H9 (cell line): ENCODE data around the gene M6PR. TPM values are rescaled to one million over a fixed set of nuclear protein-coding genes. Genes with fewer than 3 reads are reported as not detected.

ENCODE experiments used
- DNase-seq: peaks from one replicate; pipeline ENCODE4 v3.0.0-alpha.2; 2017
- H2AFZ ChIP-seq: one replicate; pipeline ENCODE4 v1.6.1; 2013; ENCODE audit warnings: mild to moderate bottlenecking, low read length, control low read depth, moderate library complexity
- H2AK5ac ChIP-seq: 2 replicates; pipeline ENCODE4 v1.6.1; 2013; ENCODE audit warnings: low read length, control low read depth, mixed read lengths; ENCODE audit not compliant: insufficient read length
- H2BK120ac ChIP-seq: one replicate; pipeline ENCODE4 v1.6.1; 2013; ENCODE audit warnings: low read depth, mild to moderate bottlenecking, low read length, control low read depth, inconsistent platforms; ENCODE audit not compliant: poor library complexity, severe bottlenecking
- H2BK12ac ChIP-seq: 2 replicates; pipeline ENCODE4 v1.6.1; 2013; ENCODE audit warnings: low read length, control low read depth, mixed read lengths, low read depth; ENCODE audit not compliant: insufficient read length
- H2BK15ac ChIP-seq: 2 replicates; pipeline ENCODE4 v1.6.1; 2013; ENCODE audit warnings: low read depth, low read length, control low read depth
- H2BK20ac ChIP-seq: one replicate; pipeline ENCODE4 v1.6.1; 2013; ENCODE audit warnings: low read depth, mild to moderate bottlenecking, low read length, control low read depth, inconsistent platforms; ENCODE audit not compliant: poor library complexity, severe bottlenecking
- H2BK5ac ChIP-seq: 2 replicates; pipeline ENCODE4 v1.6.1; 2013; ENCODE audit warnings: low read length, control low read depth, mixed read lengths; ENCODE audit not compliant: insufficient read length
- H3K14ac ChIP-seq: 2 replicates; pipeline ENCODE4 v1.6.1; 2013; ENCODE audit warnings: low read length, control low read depth; ENCODE audit not compliant: insufficient read depth
- H3K18ac ChIP-seq: 2 replicates; pipeline ENCODE4 v1.6.1; 2013; ENCODE audit warnings: low read depth, mild to moderate bottlenecking, mixed read lengths, low read length, control low read depth; ENCODE audit not compliant: insufficient read length
- H3K23ac ChIP-seq: 2 replicates; pipeline ENCODE4 v1.6.1; 2013; ENCODE audit warnings: low read length, control low read depth, mixed read lengths, low read depth; ENCODE audit not compliant: insufficient read length
- H3K23me2 ChIP-seq: 2 replicates; pipeline ENCODE4 v1.6.1; 2013; ENCODE audit warnings: low read depth, mild to moderate bottlenecking, mixed read lengths, low read length, control low read depth; ENCODE audit not compliant: insufficient read length, poor library complexity, severe bottlenecking
- H3K27ac ChIP-seq: 2 replicates; pipeline ENCODE4 v1.5.1; 2013; ENCODE audit warnings: low read length, control low read depth, mixed read lengths, low read depth; ENCODE audit not compliant: insufficient read length
- H3K27me3 ChIP-seq: 2 replicates; pipeline ENCODE4 v1.6.1; 2013; ENCODE audit warnings: low read length, control low read depth, inconsistent platforms; ENCODE audit not compliant: insufficient read depth
- H3K4ac ChIP-seq: 2 replicates; pipeline ENCODE4 v1.6.1; 2013; ENCODE audit warnings: low read depth, mild to moderate bottlenecking, control low read depth, inconsistent platforms, low read length, moderate library complexity
- H3K4me1 ChIP-seq: 2 replicates; pipeline ENCODE4 v1.6.1; 2013; ENCODE audit warnings: low read length, control low read depth, inconsistent platforms; ENCODE audit not compliant: insufficient read depth
- H3K4me2 ChIP-seq: 2 replicates; pipeline ENCODE4 v1.6.1; 2013; ENCODE audit warnings: low read length, control low read depth, mixed read lengths; ENCODE audit not compliant: insufficient read length, insufficient read depth
- H3K56ac ChIP-seq: 2 replicates; pipeline ENCODE4 v1.6.1; 2013; ENCODE audit warnings: low read depth, mild to moderate bottlenecking, mixed read lengths, low read length, control low read depth; ENCODE audit not compliant: insufficient read length
- H3K79me1 ChIP-seq: 2 replicates; pipeline ENCODE4 v1.6.1; 2013; ENCODE audit warnings: low read depth, mild to moderate bottlenecking, moderate library complexity, low read length, control low read depth, inconsistent platforms; ENCODE audit not compliant: insufficient read depth, poor library complexity, severe bottlenecking
- H3K79me2 ChIP-seq: 2 replicates; pipeline ENCODE4 v1.6.1; 2013; ENCODE audit warnings: low read length, control low read depth, inconsistent platforms; ENCODE audit not compliant: insufficient read depth
- H3K9ac ChIP-seq: 2 replicates; pipeline ENCODE4 v1.6.1; 2013; ENCODE audit warnings: low read length, control low read depth, mixed read lengths; ENCODE audit not compliant: insufficient read length; ENCODE audit errors: extremely low read depth
- H3K9me3 ChIP-seq: one replicate; pipeline ENCODE4 v1.6.1; 2013; ENCODE audit warnings: low read depth, low read length, inconsistent platforms; ENCODE audit not compliant: control insufficient read depth
- H3T11ph ChIP-seq: one replicate; pipeline ENCODE4 v1.6.1; 2013; ENCODE audit warnings: mild to moderate bottlenecking, low read length, control low read depth, inconsistent platforms
- H4K20me1 ChIP-seq: one replicate; pipeline ENCODE4 v1.6.1; 2013; ENCODE audit not compliant: control insufficient read depth, insufficient read length, insufficient read depth
- H4K5ac ChIP-seq: 2 replicates; pipeline ENCODE4 v1.6.1; 2013; ENCODE audit warnings: low read depth, mild to moderate bottlenecking, mixed read lengths, low read length, control low read depth; ENCODE audit not compliant: insufficient read length
- H4K8ac ChIP-seq: replicated peaks from 2 replicates; pipeline ENCODE4 v1.6.1; 2013; ENCODE audit warnings: low read length, control low read depth, mixed read lengths, low read depth; ENCODE audit not compliant: insufficient read length
- H4K91ac ChIP-seq: 2 replicates; pipeline ENCODE4 v1.6.1; 2013; ENCODE audit warnings: low read depth, mild to moderate bottlenecking, moderate library complexity, mixed read lengths, low read length, control low read depth; ENCODE audit not compliant: insufficient read length
- H3K27ac Mint-ChIP-seq, 3 experiments: 2 replicates in 2 of 3; 3 replicates in 1 of 3; pipeline ENCODE4 v1.8.0; 2020 to 2021; ENCODE audit warnings: mixed read lengths in 3 of 3, mild to moderate bottlenecking in 1 of 3, moderate library complexity in 1 of 3
- H3K27me3 Mint-ChIP-seq: 2 replicates; pipeline ENCODE4 v1.8.0; 2021; ENCODE audit warnings: low read depth, mild to moderate bottlenecking, moderate library complexity, mixed read lengths
- H3K36me3 Mint-ChIP-seq, 3 experiments: 2 replicates in 2 of 3; 3 replicates in 1 of 3; pipeline ENCODE4 v1.8.0; 2020 to 2021; ENCODE audit warnings: low read depth in 3 of 3, mixed read lengths in 3 of 3; ENCODE audit not compliant: insufficient read depth in 1 of 3
- H3K4me1 Mint-ChIP-seq, 2 experiments: 2 replicates each; pipeline ENCODE4 v1.8.0; 2020; ENCODE audit warnings: mixed read lengths in 2 of 2
- H3K4me3 Mint-ChIP-seq, 2 experiments: 2 replicates in 1 of 2; 3 replicates in 1 of 2; pipeline ENCODE4 v1.8.0; 2020 to 2021; ENCODE audit warnings: mild to moderate bottlenecking in 2 of 2, mixed read lengths in 2 of 2, moderate library complexity in 1 of 2
- H3K9me3 Mint-ChIP-seq, 2 experiments: 2 replicates in 1 of 2; 3 replicates in 1 of 2; pipeline ENCODE4 v1.8.0; 2020; ENCODE audit warnings: mild to moderate bottlenecking in 2 of 2, mixed read lengths in 2 of 2, moderate library complexity in 1 of 2
- CTCF ChIP-seq: fragments of 200-600 bp; sonication (generic); conservative IDR thresholded peaks from 3 replicates; pipeline ENCODE4 v1.8.0; 2021; ENCODE audit warnings: antibody characterized with exemption, mild to moderate bottlenecking
- WGBS: extraction: QIAGEN DNeasy Blood & Tissue Kit; methylation state at CpG from one replicate; pipeline ENCODE4 v1.1.7; 2013; ENCODE audit warnings: missing lambda C conversion rate, low lambda C conversion rate, mixed read lengths; ENCODE audit not compliant: insufficient read length; ENCODE audit errors: extremely low coverage; 5-methylcytosine and 5-hydroxymethylcytosine counted together
- total RNA-seq: library from RNA; stranded (reverse); gene quantifications from 2 replicates; pipeline ENCODE4 v1.2.1, GENCODE V29; 2021

Gene M6PR
- total RNA-seq, 1 experiment from 2014 or later, result 163 TPM

DNA sequence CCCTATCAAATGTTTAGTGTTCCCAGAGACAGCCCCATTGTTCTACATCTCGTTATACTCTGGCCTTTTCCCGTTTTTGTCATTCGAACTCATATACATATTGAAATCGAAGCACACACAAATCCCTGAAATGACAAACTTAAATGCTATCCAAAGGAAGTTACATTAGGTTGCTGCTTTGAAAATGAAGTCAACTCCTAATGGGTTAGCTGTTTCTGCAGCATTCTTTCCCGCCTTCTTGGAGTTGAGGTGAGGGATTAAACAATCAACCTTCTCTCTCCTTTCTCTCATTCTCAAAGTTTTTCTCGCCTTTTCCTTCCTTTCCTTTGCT lies 35.8 kb downstream of the M6PR start:
- no peak for TF ChIP-seq CTCF
- Histone ChIP-seq H3K79me1 (no peaks in the 10 kb centered on the region), H4K8ac (no peak overlapping the region), H3K79me2 (peaks cover 36% of the 10 kb centered on the region), H2AFZ (no peak overlapping the region), H3K9me3 (no peaks in the 10 kb centered on the region), H3K23me2 (peaks cover 5% of the 10 kb centered on the region), H4K20me1 (no peaks in the 10 kb centered on the region), H4K5ac (no peak overlapping the region), H3K4me1 (no peaks in the 10 kb centered on the region; the same call in 1 of the 2 replicates), H3K27ac (peak overlapping the region; percentile 98), H3K18ac (peak overlapping the region; percentile 95), H3K14ac (peak overlapping the region; percentile 2; the same call in 1 of the 2 replicates), H3K4ac (no peak overlapping the region; the same call in 1 of the 2 replicates), H3K27me3 (no peaks in the 10 kb centered on the region), H4K91ac (no peak overlapping the region), H2BK12ac (no peak overlapping the region), H2BK120ac (no peak overlapping the region), H2AK5ac (no peak overlapping the region), H2BK15ac (no peak overlapping the region), H3K4me2 (peak overlapping the region; percentile 57), H2BK5ac (no peak overlapping the region), H3K23ac (no peak overlapping the region), H3K56ac (no peak overlapping the region), H2BK20ac (no peak overlapping the region), H3T11ph (peak overlapping the region; percentile 11), H3K9ac (peak overlapping the region; percentile 58)
- Mint-ChIP-seq H3K4me3 (peak overlapping the region; percentile 81 to 94), H3K9me3 (peaks cover 0 to 3% of the 10 kb centered on the region in 2 experiments; a peak in 1 of 5 replicates), H3K4me1 (peaks cover 46 to 47% of the 10 kb centered on the region in 2 experiments), H3K27me3 (no peaks in the 10 kb centered on the region), H3K36me3 (peaks cover 4 to 5% (median 4%) of the 10 kb centered on the region in 3 experiments; a peak in 6 of 7 replicates), H3K27ac (peak overlapping the region; percentile 99 to 100 (median 100))
- DNase-seq, result no peak
- no CpG with 5 or more reads among the region's 6 CpGs for WGBS
